Measurements from ENCODE around the gene CTNNA2.

- TF ChIP-seq CTCF (conservative IDR thresholded peaks at IDR 0.05 in 1 of 2, IDR thresholded peaks at IDR 0.05 in 1 of 2; ENCODE audit: extremely low read depth in 1 of 2, insufficient read depth in 1 of 2, low read depth in 1 of 2, low read length in 2 of 2) (no peak), EZH2 (IDR thresholded peaks at IDR 0.05; ENCODE audit: borderline replicate concordance, low read length) (no peak)
Observed at GRCh38 chr2:80259292-80259691, 746.4 kb downstream of the CTNNA2 start.

All from mammary epithelial cell (primary cell).